Calu3 (cell line): Measurements from ENCODE around the gene ZEB2. TPM values are rescaled to one million over a fixed set of nuclear protein-coding genes. Genes with fewer than 3 reads are reported as not detected.

Experiments
- BruUV-seq: library from RNA; stranded (reverse); fragments of 400-500 nt; replicated peaks from 2 replicates; lab custom pipeline; 2021; lab: Mats Ljungman, UMichigan
- CTCF ChIA-PET: fragments of 300-600 bp; sonication (Branson Sonifier 250); formaldehyde crosslinking; loops from one replicate; lab custom pipeline; 2022; ENCODE audit warnings: antibody characterized with exemption; lab: Charles Lee
- DNase-seq: peaks from one replicate; pipeline ENCODE4 v3.0.0; 2022
- H3K27ac Mint-ChIP-seq: one replicate; pipeline ENCODE4 v1.8.0; 2022; ENCODE audit warnings: mixed read lengths; ENCODE audit not compliant: unreplicated experiment
- H3K27me3 Mint-ChIP-seq: one replicate; pipeline ENCODE4 v1.8.0; 2022; ENCODE audit warnings: mixed read lengths; ENCODE audit not compliant: unreplicated experiment
- H3K36me3 Mint-ChIP-seq: one replicate; pipeline ENCODE4 v1.8.0; 2022; ENCODE audit warnings: mild to moderate bottlenecking, moderate library complexity, mixed read lengths; ENCODE audit not compliant: insufficient read depth, unreplicated experiment
- H3K4me1 Mint-ChIP-seq: one replicate; pipeline ENCODE4 v1.8.0; 2022; ENCODE audit warnings: mild to moderate bottlenecking, low read depth, mixed read lengths; ENCODE audit not compliant: unreplicated experiment
- H3K4me3 Mint-ChIP-seq: one replicate; pipeline ENCODE4 v1.8.0; 2022; ENCODE audit warnings: mild to moderate bottlenecking, low read depth, moderate library complexity, mixed read lengths; ENCODE audit not compliant: unreplicated experiment
- H3K9me3 Mint-ChIP-seq: one replicate; pipeline ENCODE4 v1.8.0; 2022; ENCODE audit warnings: low read depth, mixed read lengths; ENCODE audit not compliant: unreplicated experiment
- intact Hi-C: fragments of 100-400 bp; cut with micrococcal nuclease; formaldehyde crosslinking; loops from one replicate; pipeline ENCODE4 v1.10.0; 2022; ENCODE audit not compliant: unreplicated experiment
- total RNA-seq: library from RNA; stranded (reverse); gene quantifications from 2 replicates; pipeline ENCODE4 v1.2.3, GENCODE V29; 2022
- TF ChIP-seq, protein P1 (sequence below): fragments of 200-600 bp; IDR thresholded peaks from one replicate; pipeline ENCODE4 v1.8.0; 2022; ENCODE audit warnings: antibody characterized with exemption; ENCODE audit not compliant: unreplicated experiment

ZEB2 gene
- total RNA-seq, 1 experiment from 2014 or later = 0.97 TPM

DNA sequence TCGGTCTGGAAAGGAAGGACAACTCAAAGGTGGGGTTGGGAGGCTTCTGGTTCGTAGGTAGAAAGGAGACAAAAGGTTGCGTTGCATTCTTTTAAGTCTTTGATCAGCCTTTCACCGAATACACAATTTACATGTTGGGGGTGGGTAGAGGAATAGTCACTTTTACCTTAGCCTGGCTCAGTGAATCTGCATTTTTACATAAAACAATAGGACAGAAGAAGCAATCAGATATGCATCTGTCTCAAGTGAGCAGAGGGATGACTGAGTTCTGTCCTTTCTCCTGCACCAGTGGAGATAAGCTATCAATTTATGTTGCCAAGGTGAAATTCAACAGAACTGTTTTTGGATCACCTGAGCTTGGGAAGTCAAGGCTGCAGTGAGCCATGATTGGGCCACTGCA lies 173.7 kb downstream of the ZEB2 start:
- Mint-ChIP-seq H3K27me3 (no peaks in the 10 kb centered on the region), H3K36me3 (no peaks in the 10 kb centered on the region), H3K27ac (no peak overlapping the region), H3K4me3 (no peak overlapping the region), H3K4me1 (peaks cover 15% of the 10 kb centered on the region), H3K9me3 (no peaks in the 10 kb centered on the region)
- intact Hi-C loops = no loop called here
- CTCF ChIA-PET = no interaction called here
- TF ChIP-seq, protein P1, sequence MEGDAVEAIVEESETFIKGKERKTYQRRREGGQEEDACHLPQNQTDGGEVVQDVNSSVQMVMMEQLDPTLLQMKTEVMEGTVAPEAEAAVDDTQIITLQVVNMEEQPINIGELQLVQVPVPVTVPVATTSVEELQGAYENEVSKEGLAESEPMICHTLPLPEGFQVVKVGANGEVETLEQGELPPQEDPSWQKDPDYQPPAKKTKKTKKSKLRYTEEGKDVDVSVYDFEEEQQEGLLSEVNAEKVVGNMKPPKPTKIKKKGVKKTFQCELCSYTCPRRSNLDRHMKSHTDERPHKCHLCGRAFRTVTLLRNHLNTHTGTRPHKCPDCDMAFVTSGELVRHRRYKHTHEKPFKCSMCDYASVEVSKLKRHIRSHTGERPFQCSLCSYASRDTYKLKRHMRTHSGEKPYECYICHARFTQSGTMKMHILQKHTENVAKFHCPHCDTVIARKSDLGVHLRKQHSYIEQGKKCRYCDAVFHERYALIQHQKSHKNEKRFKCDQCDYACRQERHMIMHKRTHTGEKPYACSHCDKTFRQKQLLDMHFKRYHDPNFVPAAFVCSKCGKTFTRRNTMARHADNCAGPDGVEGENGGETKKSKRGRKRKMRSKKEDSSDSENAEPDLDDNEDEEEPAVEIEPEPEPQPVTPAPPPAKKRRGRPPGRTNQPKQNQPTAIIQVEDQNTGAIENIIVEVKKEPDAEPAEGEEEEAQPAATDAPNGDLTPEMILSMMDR = no peak
- DNase-seq = no peak
- BruUV-seq = no TSS peak

DNA sequence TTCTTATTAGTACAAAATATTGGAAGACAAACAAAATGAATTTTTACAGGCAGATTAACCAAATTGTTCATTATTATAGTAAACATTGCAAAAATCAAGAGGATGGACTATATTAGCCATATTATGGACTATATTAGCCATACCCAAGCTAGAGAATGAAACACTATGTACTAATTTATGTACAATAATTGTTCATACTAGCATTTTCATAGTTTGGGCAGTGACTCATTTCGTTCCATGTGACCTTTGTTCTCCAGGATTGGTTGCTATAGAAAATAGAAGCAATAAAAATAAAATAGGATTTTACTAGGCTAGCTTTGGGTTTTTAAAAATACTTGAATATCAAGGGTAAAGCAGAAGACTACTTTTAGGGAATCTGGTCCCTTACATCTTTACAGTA lies 176.8 kb downstream of the ZEB2 start:
- Mint-ChIP-seq H3K4me3 (no peak overlapping the region), H3K36me3 (no peaks in the 10 kb centered on the region), H3K9me3 (no peaks in the 10 kb centered on the region), H3K4me1 (no peaks in the 10 kb centered on the region), H3K27ac (no peak overlapping the region), H3K27me3 (no peaks in the 10 kb centered on the region)
- intact Hi-C loops = no loop called here
- TF ChIP-seq, protein P1 = no peak
- CTCF ChIA-PET = no interaction called here
- DNase-seq = no peak
- BruUV-seq = no TSS peak

DNA sequence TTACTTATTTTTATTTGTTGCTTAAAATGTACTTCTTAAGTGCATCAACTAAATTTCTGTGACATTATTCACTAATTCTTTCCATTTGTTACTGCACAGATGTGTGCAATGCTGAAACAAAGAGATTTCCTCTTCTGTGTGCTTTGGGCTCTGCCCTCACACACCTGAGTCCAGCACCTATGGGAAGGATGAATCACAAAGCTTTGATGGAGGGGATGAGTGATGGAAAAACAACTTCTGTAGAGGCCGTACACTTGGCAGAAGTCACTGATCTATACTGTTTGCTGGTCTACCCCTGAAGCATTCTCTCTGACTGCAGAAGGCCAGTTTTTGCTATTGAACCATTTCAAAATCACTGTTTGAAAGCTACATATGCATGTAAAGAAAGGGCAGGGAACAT lies 178.4 kb downstream of the ZEB2 start:
- no peaks in the 10 kb centered on the region for H3K9me3 Mint-ChIP-seq
- H3K4me3 Mint-ChIP-seq = no peak overlapping the region
- H3K27me3 Mint-ChIP-seq = no peaks in the 10 kb centered on the region
- TF ChIP-seq, protein P1 = no peak
- DNase-seq = no peak
- BruUV-seq = no TSS peak
- CTCF ChIA-PET = no interaction called here
- no peaks in the 10 kb centered on the region for H3K4me1 Mint-ChIP-seq
- H3K36me3 Mint-ChIP-seq = no peaks in the 10 kb centered on the region
- intact Hi-C loops = no loop called here
- no peak overlapping the region for H3K27ac Mint-ChIP-seq

DNA sequence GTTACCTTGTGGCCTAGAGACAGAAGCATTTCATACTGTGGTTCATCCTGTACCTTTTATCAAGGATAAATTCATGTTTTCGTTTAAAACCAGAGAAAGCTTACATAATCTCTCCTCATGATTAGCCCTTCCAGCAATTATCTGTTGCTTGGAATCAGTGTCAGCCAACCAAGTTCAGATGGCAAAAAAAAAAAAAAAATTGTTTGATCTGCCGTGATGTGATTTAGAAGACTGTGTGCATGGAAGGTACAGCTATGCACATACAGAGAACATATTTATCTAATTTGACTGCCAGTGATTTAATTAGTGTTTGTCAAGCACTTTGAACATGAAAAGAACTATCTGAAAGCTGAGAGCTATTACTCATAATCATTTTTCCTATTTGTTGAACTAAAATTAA lies 180.9 kb downstream of the ZEB2 start:
- CTCF ChIA-PET = no interaction called here
- Mint-ChIP-seq H3K27ac (no peak overlapping the region), H3K4me3 (no peak overlapping the region), H3K4me1 (no peaks in the 10 kb centered on the region), H3K9me3 (no peaks in the 10 kb centered on the region), H3K36me3 (no peaks in the 10 kb centered on the region), H3K27me3 (no peaks in the 10 kb centered on the region)
- DNase-seq = no peak
- TF ChIP-seq, protein P1 = no peak
- intact Hi-C loops = no loop called here
- no TSS peak for BruUV-seq
